DOHH2 (cell line): Measurements from ENCODE around the gene NTNG1.

Experiments used
- CTCF ChIP-seq: fragments of 200-600 bp; sonication (generic); IDR thresholded peaks from one replicate; pipeline ENCODE4 v1.5.1; 2014; ENCODE audit warnings: antibody characterized with exemption, mild to moderate bottlenecking, low read depth, low read length; ENCODE audit not compliant: poor library complexity, severe bottlenecking
- EZH2phosphoT487 ChIP-seq: fragments of 200-600 bp; sonication (generic); IDR thresholded peaks from 2 replicates; pipeline ENCODE4 v1.6.1; 2017; ENCODE audit warnings: borderline replicate concordance, mild to moderate bottlenecking, antibody characterized with exemption, low read length, moderate library complexity, mixed read lengths

GRCh38 chr1:107510347-107510746 lies 369.5 kb downstream of the NTNG1 start:
- TF ChIP-seq CTCF, result no peak
- no peak for TF ChIP-seq EZH2phosphoT487
